HepG2 (cell line): ENCODE data around the gene ZFP36L2. TPM values are rescaled to one million over a fixed set of nuclear protein-coding genes. Genes with fewer than 3 reads are reported as not detected.

Experiments used
- BHLHE40 ChIP-seq: IDR thresholded peaks from 2 replicates; pipeline ENCODE4 v1.6.1; 2011; ENCODE audit warnings: low read length, improper control_type of control experiment
- FUBP1 ChIP-seq: sonication (generic); formaldehyde crosslinking; IDR thresholded peaks from 2 replicates; pipeline ENCODE4 v1.5.1; 2020; ENCODE audit warnings: missing genetic modification reagents, mild to moderate bottlenecking, borderline replicate concordance
- GLI4 ChIP-seq: sonication (generic); formaldehyde crosslinking; IDR thresholded peaks from 2 replicates; pipeline ENCODE4 v1.5.1; 2020; ENCODE audit warnings: missing genetic modification reagents, mild to moderate bottlenecking, moderate library complexity, borderline replicate concordance
- SNAPC5 ChIP-seq: sonication (generic); formaldehyde crosslinking; IDR thresholded peaks from 2 replicates; pipeline ENCODE4 v1.8.1; 2023; ENCODE audit warnings: mild to moderate bottlenecking, missing genetic modification reagents, borderline replicate concordance
- TRAFD1 ChIP-seq: sonication (generic); formaldehyde crosslinking; IDR thresholded peaks from 2 replicates; pipeline ENCODE4 v1.5.1; 2020; ENCODE audit warnings: missing genetic modification reagents, mild to moderate bottlenecking, borderline replicate concordance
- XRCC5 ChIP-seq: fragments of 200-400 bp; formaldehyde crosslinking; optimal IDR thresholded peaks from 2 replicates; pipeline ENCODE3; 2017; ENCODE audit warnings: mild to moderate bottlenecking, low read length
- ZFP1 ChIP-seq: IDR thresholded peaks from 2 replicates; pipeline ENCODE4 v1.6.1; 2016
- ZNF260 ChIP-seq: sonication (generic); formaldehyde crosslinking; IDR thresholded peaks from 2 replicates; pipeline ENCODE4 v1.4.0; 2020; ENCODE audit warnings: missing genetic modification reagents, low read depth, mild to moderate bottlenecking, borderline replicate concordance
- ZNF407 ChIP-seq: sonication (generic); formaldehyde crosslinking; IDR thresholded peaks from one replicate; pipeline ENCODE4 v1.5.1; 2020; ENCODE audit warnings: mild to moderate bottlenecking, missing genetic modification reagents; ENCODE audit errors: not compliant biosample characterization
- ZNF563 ChIP-seq: sonication (generic); formaldehyde crosslinking; IDR thresholded peaks from 2 replicates; pipeline ENCODE4 v1.8.0; 2022; ENCODE audit warnings: mild to moderate bottlenecking, moderate library complexity, missing genetic modification reagents
- ZNF605 ChIP-seq: sonication (generic); formaldehyde crosslinking; IDR thresholded peaks from 2 replicates; pipeline ENCODE4 v1.8.0; 2022; ENCODE audit warnings: mild to moderate bottlenecking, missing genetic modification reagents
- polyA plus RNA-seq, 8 experiments: library from polyadenylated mRNA; depleted of rRNA in 3 of 8; stranded (reverse) in 7 of 8; unstranded in 1 of 8; fragments of >200 nt; fragmentation: Illumina TruSeq in 4 of 8; extraction: Trizol in 4 of 8; gene quantifications; 2 replicates each; pipeline versions ENCODE4 v1.2.1 to v1.2.3, GENCODE V29; 2011 to 2016; ENCODE audit warnings: low read depth in 4 of 8, missing spikeins in 1 of 8, mixed read lengths in 1 of 8; ENCODE audit not compliant: insufficient read depth in 1 of 8
- total RNA-seq, 5 experiments: library from RNA; depleted of rRNA; stranded (reverse); fragments of >200 nt; fragmentation: Illumina TruSeq; extraction: Trizol; gene quantifications; 2 replicates each; pipeline ENCODE4 v1.2.3, GENCODE V29; 2016; ENCODE audit warnings: low read depth in 1 of 5

Gene ZFP36L2
- total and polyA plus RNA-seq, 2 of the 13 experiments (the other 11 are each of a cell fraction or from before 2014, with no cell fraction given), result 11.2 to 21.8 TPM

GRCh38 chr2:43219383-43220228 lies 6.8 kb downstream of the ZFP36L2 start (continued):
- TF ChIP-seq ZNF407 (CRISPR knock-in tag) (peak; percentile 67), ZNF260 (CRISPR knock-in tag) (0 out of 2 replicates have a peak, but pooled peaks have one; percentile 69), ZNF563 (CRISPR knock-in tag) (peak; percentile 97), GLI4 (CRISPR knock-in tag) (peak; percentile 97; the same call in 1 of the 2 replicates), BHLHE40 (peak; percentile 81), TRAFD1 (CRISPR knock-in tag) (peak; percentile 95; the same call in 1 of the 2 replicates), XRCC5 (no peak), SNAPC5 (CRISPR knock-in tag) (peak; percentile 80), ZFP1 (CRISPR knock-in tag) (no peak), FUBP1 (no peak), ZNF605 (CRISPR knock-in tag) (peak; percentile 97)
